ENCODE measurements around the gene SRSF10. TPM values are rescaled to one million over a fixed set of nuclear protein-coding genes. Genes with fewer than 3 reads are reported as not detected.
"Not testable (repeated sequence)": the region's sequence is repeated elsewhere in the genome, so short reads cannot be mapped to it uniquely, and the experiment has no call there.

The SRSF10 gene
- total RNA-seq, 2 donors from 2014 or later = 94.3 to 94.9 TPM

DNA sequence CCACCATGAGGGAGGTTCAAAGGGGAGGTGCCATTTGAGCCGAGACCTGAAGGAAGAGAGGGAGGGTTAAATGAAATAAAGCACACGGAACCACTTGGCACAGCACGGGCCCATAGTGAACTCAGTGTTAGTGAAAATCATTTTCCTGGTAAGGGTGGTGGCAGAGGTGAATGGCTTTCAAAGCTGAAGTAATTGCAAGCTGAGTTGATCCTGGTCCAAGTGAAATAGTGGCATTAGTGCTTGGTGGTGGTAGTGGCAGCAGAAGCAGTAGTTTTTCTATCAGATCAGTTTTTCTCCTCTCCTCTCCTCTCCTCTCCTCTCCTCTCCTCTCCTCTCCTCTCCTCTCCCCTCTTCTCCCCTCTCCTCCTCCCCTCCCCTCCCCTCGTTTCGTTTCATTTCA lies 30.5 kb upstream of the SRSF10 start:
- no peak for TF ChIP-seq POLR2AphosphoS5 (IDR thresholded peaks at IDR 0.05)
- TF ChIP-seq POLR2A (IDR thresholded peaks at IDR 0.05) = no peak
- TF ChIP-seq, protein P1, sequence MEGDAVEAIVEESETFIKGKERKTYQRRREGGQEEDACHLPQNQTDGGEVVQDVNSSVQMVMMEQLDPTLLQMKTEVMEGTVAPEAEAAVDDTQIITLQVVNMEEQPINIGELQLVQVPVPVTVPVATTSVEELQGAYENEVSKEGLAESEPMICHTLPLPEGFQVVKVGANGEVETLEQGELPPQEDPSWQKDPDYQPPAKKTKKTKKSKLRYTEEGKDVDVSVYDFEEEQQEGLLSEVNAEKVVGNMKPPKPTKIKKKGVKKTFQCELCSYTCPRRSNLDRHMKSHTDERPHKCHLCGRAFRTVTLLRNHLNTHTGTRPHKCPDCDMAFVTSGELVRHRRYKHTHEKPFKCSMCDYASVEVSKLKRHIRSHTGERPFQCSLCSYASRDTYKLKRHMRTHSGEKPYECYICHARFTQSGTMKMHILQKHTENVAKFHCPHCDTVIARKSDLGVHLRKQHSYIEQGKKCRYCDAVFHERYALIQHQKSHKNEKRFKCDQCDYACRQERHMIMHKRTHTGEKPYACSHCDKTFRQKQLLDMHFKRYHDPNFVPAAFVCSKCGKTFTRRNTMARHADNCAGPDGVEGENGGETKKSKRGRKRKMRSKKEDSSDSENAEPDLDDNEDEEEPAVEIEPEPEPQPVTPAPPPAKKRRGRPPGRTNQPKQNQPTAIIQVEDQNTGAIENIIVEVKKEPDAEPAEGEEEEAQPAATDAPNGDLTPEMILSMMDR (IDR thresholded peaks at IDR 0.05) = no peak
- H3K9me3 ChIP-seq = no peaks in the 10 kb centered on the region
- 36% methylated on average over 5 of the region's 5 CpGs for WGBS
- H3K36me3 ChIP-seq = no peaks in the 10 kb centered on the region
- H3K27me3 ChIP-seq (replicated peaks; ENCODE audit: insufficient read depth) = no peaks in the 10 kb centered on the region
- DNase-seq (ENCODE audit: low spot score) = no peak
- H3K4me1 ChIP-seq (replicated peaks) = no peaks in the 10 kb centered on the region
- H3K4me3 ChIP-seq = no peak overlapping the region
- H3K27ac ChIP-seq = no peak overlapping the region
- intact Hi-C loops (cut with DNase I) = no loop called here

DNA sequence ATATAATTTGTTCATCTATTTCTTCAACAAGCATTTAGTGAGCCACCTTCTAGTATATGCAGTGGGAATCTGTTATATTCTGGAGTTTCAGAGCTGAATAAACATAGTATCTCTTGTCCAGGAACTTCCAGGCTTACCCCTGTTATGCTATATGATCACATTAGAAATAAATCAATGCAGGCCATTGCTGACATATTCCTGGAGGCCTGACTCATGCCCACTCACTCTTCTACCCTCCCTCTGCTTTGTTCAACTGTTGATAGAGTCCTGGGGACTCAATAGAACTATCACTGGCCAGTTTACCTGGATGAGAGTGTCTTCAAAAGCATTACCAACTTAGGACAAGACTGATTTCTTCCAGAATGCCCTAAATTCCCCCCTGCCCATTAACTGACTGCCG lies 29.3 kb upstream of the SRSF10 start:
- Histone ChIP-seq H3K4me3 (no peak overlapping the region), H3K36me3 (no peaks in the 10 kb centered on the region), H3K27me3 (replicated peaks; ENCODE audit: insufficient read depth) (no peaks in the 10 kb centered on the region), H3K9me3 (no peaks in the 10 kb centered on the region), H3K27ac (no peak overlapping the region), H3K4me1 (replicated peaks) (no peaks in the 10 kb centered on the region)
- DNase-seq (ENCODE audit: low spot score) = no peak
- intact Hi-C loops (cut with DNase I) = no loop called here
- TF ChIP-seq POLR2A (IDR thresholded peaks at IDR 0.05) (no peak), POLR2AphosphoS5 (IDR thresholded peaks at IDR 0.05) (no peak)
- TF ChIP-seq, protein P1 (IDR thresholded peaks at IDR 0.05) = no peak
- WGBS = 88% methylated on average over 1 of the region's 1 CpG

DNA sequence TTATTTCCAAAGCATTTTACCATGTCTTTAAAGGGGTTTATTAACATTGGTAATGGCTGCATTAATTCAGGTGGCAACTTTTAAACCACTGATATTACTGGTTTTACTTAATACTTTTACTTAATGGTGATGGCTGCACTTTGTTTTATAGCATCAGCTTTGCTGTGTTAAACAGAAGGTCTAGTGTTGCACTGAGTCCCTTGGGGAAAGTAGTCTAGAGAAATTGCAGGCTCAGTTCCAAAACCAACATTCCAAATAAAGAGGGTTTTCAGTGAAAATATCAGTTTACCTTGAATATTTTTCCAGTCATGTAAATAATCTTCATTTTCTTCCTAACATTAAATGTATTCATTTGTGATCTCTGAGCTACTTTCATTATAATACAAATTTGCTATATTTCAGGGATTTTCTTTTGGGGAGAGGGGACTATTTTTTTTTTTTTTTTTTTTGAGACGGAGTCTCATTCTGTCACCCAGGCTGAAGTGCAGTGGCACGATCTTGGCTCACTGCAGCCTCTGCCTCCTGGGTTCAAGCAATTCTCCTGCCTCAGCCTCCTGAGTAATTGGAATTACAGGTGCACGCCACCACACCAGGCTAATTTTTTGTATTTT lies 28.6 kb upstream of the SRSF10 start:
- H3K4me1 ChIP-seq (replicated peaks); DNase-seq (ENCODE audit: low spot score); H3K36me3 ChIP-seq; H3K27ac ChIP-seq; intact Hi-C loops (cut with DNase I); H3K27me3 ChIP-seq (replicated peaks; ENCODE audit: insufficient read depth); H3K9me3 ChIP-seq; H3K4me3 ChIP-seq: not testable (repeated sequence)
- WGBS = 31% methylated on average over 3 of the region's 3 CpGs

DNA sequence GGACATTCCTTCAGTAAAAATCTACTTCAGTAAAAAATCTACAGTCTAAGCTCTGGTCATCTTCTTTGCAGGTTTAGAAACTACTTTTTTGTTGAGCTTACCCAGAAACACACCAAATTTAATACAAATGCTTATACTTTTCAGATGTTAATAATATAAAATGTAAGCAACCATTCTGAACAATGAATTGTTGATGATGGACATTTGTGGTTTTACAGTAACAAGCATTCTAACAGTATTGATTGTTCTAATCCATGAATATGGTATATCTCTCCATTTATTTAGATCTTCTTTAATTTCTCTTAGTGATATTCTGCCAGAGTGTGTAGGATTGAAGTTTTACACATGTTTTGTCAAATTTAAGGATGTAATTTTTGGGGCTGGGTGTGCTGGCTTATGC lies 27.0 kb upstream of the SRSF10 start:
- Histone ChIP-seq H3K9me3 (no peaks in the 10 kb centered on the region), H3K27ac (no peak overlapping the region), H3K4me3 (no peak overlapping the region), H3K27me3 (replicated peaks; ENCODE audit: insufficient read depth) (no peaks in the 10 kb centered on the region), H3K36me3 (no peaks in the 10 kb centered on the region), H3K4me1 (replicated peaks) (no peaks in the 10 kb centered on the region)
- DNase-seq (ENCODE audit: low spot score) = no peak
- intact Hi-C loops (cut with DNase I) = no loop called here
- no peak for TF ChIP-seq POLR2A (IDR thresholded peaks at IDR 0.05)
- TF ChIP-seq, protein P1 (IDR thresholded peaks at IDR 0.05) = no peak
- TF ChIP-seq POLR2AphosphoS5 (IDR thresholded peaks at IDR 0.05) = no peak

DNA sequence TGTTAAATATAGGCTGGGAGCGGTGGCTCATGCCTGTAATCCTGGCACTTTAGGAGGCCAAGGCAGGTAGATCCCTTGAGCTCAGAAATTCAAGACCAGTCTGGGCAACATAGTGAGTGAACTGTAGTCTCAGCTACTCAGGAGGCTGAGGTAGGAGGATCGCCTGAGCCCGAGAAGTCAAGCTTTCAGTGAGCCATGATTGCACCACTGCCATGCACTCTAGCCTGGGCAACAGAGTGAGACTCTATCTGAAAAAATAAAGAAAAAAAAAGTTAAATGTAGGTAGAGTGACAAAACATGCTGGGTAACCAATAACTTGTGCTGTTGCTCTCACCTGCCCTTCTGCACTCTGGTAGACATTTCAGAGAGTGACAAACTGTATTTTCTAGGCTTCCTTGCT lies 25.0 kb upstream of the SRSF10 start:
- TF ChIP-seq, protein P1 (IDR thresholded peaks at IDR 0.05) = no peak
- TF ChIP-seq POLR2AphosphoS5 (IDR thresholded peaks at IDR 0.05) = no peak
- no peak for TF ChIP-seq POLR2A (IDR thresholded peaks at IDR 0.05)
- WGBS = 94% methylated on average over 3 of the region's 3 CpGs
- intact Hi-C loops (cut with DNase I) = no loop called here
- no peak for DNase-seq (ENCODE audit: low spot score)
- Histone ChIP-seq H3K4me3 (no peak overlapping the region), H3K27me3 (replicated peaks; ENCODE audit: insufficient read depth) (no peaks in the 10 kb centered on the region), H3K9me3 (no peaks in the 10 kb centered on the region), H3K27ac (no peak overlapping the region), H3K36me3 (no peaks in the 10 kb centered on the region), H3K4me1 (replicated peaks) (no peaks in the 10 kb centered on the region)
